HepG2 (cell line): ENCODE data around the gene INTS15. TPM values are rescaled to one million over a fixed set of nuclear protein-coding genes. Genes with fewer than 3 reads are reported as not detected.

Experiments used
- ARHGAP35 ChIP-seq: sonication (generic); formaldehyde crosslinking; IDR thresholded peaks from 2 replicates; pipeline ENCODE4 v1.9.0; 2022; ENCODE audit warnings: mild to moderate bottlenecking, inconsistent platforms, moderate library complexity, missing genetic modification reagents, borderline replicate concordance
- ARNT2 ChIP-seq: sonication (generic); formaldehyde crosslinking; IDR thresholded peaks from 2 replicates; pipeline ENCODE4 v1.8.0; 2022; ENCODE audit warnings: mild to moderate bottlenecking, low read depth, missing genetic modification reagents, moderate library complexity
- CREB3 ChIP-seq: sonication (generic); formaldehyde crosslinking; IDR thresholded peaks from 2 replicates; pipeline ENCODE4 v1.5.0; 2020; ENCODE audit warnings: missing genetic modification reagents
- FOXA3 ChIP-seq: IDR thresholded peaks from 2 replicates; pipeline ENCODE4 v1.6.1; 2016; ENCODE audit warnings: missing genetic modification reagents, missing compliant biosample characterization
- MNT ChIP-seq: fragments of 450-650 bp; IDR thresholded peaks from 2 replicates; pipeline ENCODE4 v1.6.1; 2016
- MTF2 ChIP-seq: sonication (generic); formaldehyde crosslinking; IDR thresholded peaks from 2 replicates; pipeline ENCODE4 v1.5.0; 2020; ENCODE audit warnings: missing genetic modification reagents, borderline replicate concordance
- MXD3 ChIP-seq: IDR thresholded peaks from 2 replicates; pipeline ENCODE4 v1.6.1; 2016; ENCODE audit warnings: mild to moderate bottlenecking, missing biosample characterization, missing genetic modification reagents
- ZNF263 ChIP-seq: sonication (generic); formaldehyde crosslinking; IDR thresholded peaks from 2 replicates; pipeline ENCODE4 v1.4.0; 2020; ENCODE audit warnings: missing genetic modification reagents
- ZNF512B ChIP-seq: sonication (generic); formaldehyde crosslinking; IDR thresholded peaks from 2 replicates; pipeline ENCODE4 v1.5.1; 2020; ENCODE audit warnings: missing genetic modification reagents, mild to moderate bottlenecking, borderline replicate concordance
- ZNF646 ChIP-seq: sonication (generic); formaldehyde crosslinking; IDR thresholded peaks from 2 replicates; pipeline ENCODE4 v1.9.0; 2021; ENCODE audit warnings: mild to moderate bottlenecking, missing genetic modification reagents
- ZNF766 ChIP-seq: sonication (generic); formaldehyde crosslinking; IDR thresholded peaks from 2 replicates; pipeline ENCODE4 v1.5.0; 2020; ENCODE audit warnings: missing genetic modification reagents, borderline replicate concordance
- ZNF770 ChIP-seq: sonication (generic); formaldehyde crosslinking; IDR thresholded peaks from 2 replicates; pipeline ENCODE4 v1.5.0; 2020; ENCODE audit warnings: mild to moderate bottlenecking, missing genetic modification reagents
- ZNF777 ChIP-seq: sonication (generic); formaldehyde crosslinking; IDR thresholded peaks from 2 replicates; pipeline ENCODE4 v1.4.0; 2020; ENCODE audit warnings: missing genetic modification reagents
- polyA plus RNA-seq, 8 experiments: library from polyadenylated mRNA; depleted of rRNA in 3 of 8; stranded (reverse) in 7 of 8; unstranded in 1 of 8; fragments of >200 nt; fragmentation: Illumina TruSeq in 4 of 8; extraction: Trizol in 4 of 8; gene quantifications; 2 replicates each; pipeline versions ENCODE4 v1.2.1 to v1.2.3, GENCODE V29; 2011 to 2016; ENCODE audit warnings: low read depth in 4 of 8, missing spikeins in 1 of 8, mixed read lengths in 1 of 8; ENCODE audit not compliant: insufficient read depth in 1 of 8
- total RNA-seq, 5 experiments: library from RNA; depleted of rRNA; stranded (reverse); fragments of >200 nt; fragmentation: Illumina TruSeq; extraction: Trizol; gene quantifications; 2 replicates each; pipeline ENCODE4 v1.2.3, GENCODE V29; 2016; ENCODE audit warnings: low read depth in 1 of 5

Gene INTS15
- total and polyA plus RNA-seq, 2 of the 13 experiments (the other 11 are each of a cell fraction or from before 2014, with no cell fraction given) = 16.3 to 25.7 TPM

- TF ChIP-seq ZNF770 (no peak; the same call in 1 of the 2 replicates), ZNF646 (no peak), ARNT2 (no peak; the same call in 1 of the 2 replicates), FOXA3 (CRISPR knock-in tag) (no peak), CREB3 (CRISPR knock-in tag) (no peak), ZNF777 (CRISPR knock-in tag) (peak; percentile 62; the same call in 1 of the 2 replicates), MTF2 (CRISPR knock-in tag) (no peak), MNT (no peak), ZNF766 (peak; percentile 48; the same call in 1 of the 2 replicates), MXD3 (CRISPR knock-in tag) (no peak), ZNF263 (CRISPR knock-in tag) (no peak), ZNF512B (CRISPR knock-in tag) (no peak), ARHGAP35 (CRISPR knock-in tag) (no peak)
Measured at GRCh38 chr7:6589829-6590644, at the start of gene INTS15 (continued).
